ENCODE measurements around the gene HEPH. TPM values are rescaled to one million over a fixed set of nuclear protein-coding genes. Genes with fewer than 3 reads are reported as not detected.

The HEPH gene, protein sequence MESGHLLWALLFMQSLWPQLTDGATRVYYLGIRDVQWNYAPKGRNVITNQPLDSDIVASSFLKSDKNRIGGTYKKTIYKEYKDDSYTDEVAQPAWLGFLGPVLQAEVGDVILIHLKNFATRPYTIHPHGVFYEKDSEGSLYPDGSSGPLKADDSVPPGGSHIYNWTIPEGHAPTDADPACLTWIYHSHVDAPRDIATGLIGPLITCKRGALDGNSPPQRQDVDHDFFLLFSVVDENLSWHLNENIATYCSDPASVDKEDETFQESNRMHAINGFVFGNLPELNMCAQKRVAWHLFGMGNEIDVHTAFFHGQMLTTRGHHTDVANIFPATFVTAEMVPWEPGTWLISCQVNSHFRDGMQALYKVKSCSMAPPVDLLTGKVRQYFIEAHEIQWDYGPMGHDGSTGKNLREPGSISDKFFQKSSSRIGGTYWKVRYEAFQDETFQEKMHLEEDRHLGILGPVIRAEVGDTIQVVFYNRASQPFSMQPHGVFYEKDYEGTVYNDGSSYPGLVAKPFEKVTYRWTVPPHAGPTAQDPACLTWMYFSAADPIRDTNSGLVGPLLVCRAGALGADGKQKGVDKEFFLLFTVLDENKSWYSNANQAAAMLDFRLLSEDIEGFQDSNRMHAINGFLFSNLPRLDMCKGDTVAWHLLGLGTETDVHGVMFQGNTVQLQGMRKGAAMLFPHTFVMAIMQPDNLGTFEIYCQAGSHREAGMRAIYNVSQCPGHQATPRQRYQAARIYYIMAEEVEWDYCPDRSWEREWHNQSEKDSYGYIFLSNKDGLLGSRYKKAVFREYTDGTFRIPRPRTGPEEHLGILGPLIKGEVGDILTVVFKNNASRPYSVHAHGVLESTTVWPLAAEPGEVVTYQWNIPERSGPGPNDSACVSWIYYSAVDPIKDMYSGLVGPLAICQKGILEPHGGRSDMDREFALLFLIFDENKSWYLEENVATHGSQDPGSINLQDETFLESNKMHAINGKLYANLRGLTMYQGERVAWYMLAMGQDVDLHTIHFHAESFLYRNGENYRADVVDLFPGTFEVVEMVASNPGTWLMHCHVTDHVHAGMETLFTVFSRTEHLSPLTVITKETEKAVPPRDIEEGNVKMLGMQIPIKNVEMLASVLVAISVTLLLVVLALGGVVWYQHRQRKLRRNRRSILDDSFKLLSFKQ
- under 0.01 and 0.15 TPM in 2 replicates for total RNA-seq

DNA sequence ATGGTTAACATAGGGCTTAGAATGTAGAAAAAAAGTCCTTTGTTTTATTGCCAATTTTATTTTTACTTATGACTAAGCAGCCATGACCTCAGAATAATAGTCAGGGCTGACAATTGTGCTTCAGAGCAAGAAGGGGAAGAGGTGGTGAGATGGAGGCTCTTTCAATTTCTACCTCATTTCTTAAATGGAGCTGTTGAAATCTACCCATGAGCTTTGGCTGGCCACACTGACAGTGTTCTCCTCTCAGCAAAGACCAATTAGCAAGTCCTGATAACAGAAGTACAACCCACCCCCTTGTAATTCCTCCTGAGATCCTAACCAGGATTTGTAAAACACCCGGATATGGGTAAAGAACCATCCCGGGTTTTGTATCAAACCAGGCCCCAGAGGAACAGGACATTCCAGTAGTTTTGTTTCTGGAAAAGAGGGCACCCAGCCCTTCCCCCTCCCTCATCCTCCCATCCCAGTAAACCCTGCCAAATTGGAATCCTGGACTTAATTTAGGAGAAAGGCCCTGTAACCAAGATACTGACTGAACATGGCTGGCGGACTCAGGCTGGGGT, at the start of gene HEPH:
TSS of gene HEPH (plus strand) at position 399 of the 563 bp plus-strand sequence. CDS start 6,324 bp downstream, outside the sequence.

Other genes starting within 250 kb of the HEPH start
- gene VSIG4, start 124.2 kb upstream of the HEPH start, total RNA-seq: not detected in 2 replicates

All from epithelial cell of umbilical artery (primary cell).